HG03097 (cell line): ENCODE results near the gene GIPR.
"Not testable (repeated sequence)": the region's sequence is repeated elsewhere in the genome, so short reads cannot be mapped to it uniquely, and the experiment has no call there.

ENCODE experiments used
- ATAC-seq: cut with Tn5 transposase; IDR thresholded peaks from one replicate; pipeline ENCODE4 v1.9.1; 2021; ENCODE audit not compliant: unreplicated experiment, low FRiP score

The GIPR gene

GRCh38 chr19:45687599-45687998, 19.6 kb downstream of the GIPR start:
- no peak for ATAC-seq

- peak; percentile 45 for ATAC-seq
Observed at GRCh38 chr19:45691516-45692186, 23.6 kb downstream of the GIPR start, which contains the start of gene SNRPD2. Gene SNRPD2, minus strand, starts transcription at chr19:45691953. Its CDS starts 65 bp downstream, at chr19:45691888.

DNA sequence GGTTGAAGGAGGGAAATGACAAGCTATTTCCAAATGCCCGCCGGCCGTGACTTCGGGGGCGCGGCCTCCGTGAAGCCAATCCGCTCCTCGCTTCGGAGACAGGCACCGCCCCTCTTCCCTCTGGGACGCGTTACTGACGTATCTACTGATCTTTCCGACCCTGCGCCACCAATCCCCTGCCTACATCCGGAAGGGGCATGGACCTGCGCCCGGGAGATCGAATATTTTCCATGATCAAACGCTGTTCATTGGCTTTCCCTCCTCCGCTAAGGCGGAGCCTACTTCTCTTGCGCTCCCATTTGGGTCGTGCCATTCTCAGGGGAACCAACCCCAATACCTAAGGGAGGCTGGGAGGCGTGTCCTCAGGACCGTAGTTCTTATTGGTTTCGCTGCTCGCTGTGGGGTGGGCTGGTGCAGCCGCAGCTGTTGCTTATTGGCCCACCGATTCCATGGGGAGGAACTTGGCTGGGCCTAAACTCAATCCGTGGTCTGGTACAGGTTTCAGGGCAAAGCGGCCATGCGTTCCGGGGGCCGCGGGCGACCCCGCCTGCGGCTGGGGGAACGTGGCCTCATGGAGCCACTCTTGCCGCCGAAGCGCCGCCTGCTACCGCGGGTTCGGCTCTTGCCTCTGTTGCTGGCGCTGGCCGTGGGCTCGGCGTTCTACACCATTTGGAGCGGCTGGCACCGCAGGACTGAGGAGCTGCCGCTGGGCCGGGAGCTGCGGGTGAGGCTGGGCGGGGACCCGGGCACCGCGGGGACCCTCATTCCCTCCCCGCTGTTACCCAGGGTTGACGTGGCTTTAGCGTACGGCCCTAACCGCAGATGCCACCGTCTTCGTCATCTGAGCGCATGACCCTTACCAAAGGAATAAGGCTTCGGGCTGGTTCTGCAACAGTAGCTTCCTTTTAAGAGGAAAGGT, 24.4 kb downstream of the GIPR start, which contains the start of gene QPCTL:
Gene QPCTL (plus strand): TSS at position 480 of the 919 bp plus-strand sequence. CDS start 38 bp downstream, at position 518.
- ATAC-seq: peak; percentile 88

DNA sequence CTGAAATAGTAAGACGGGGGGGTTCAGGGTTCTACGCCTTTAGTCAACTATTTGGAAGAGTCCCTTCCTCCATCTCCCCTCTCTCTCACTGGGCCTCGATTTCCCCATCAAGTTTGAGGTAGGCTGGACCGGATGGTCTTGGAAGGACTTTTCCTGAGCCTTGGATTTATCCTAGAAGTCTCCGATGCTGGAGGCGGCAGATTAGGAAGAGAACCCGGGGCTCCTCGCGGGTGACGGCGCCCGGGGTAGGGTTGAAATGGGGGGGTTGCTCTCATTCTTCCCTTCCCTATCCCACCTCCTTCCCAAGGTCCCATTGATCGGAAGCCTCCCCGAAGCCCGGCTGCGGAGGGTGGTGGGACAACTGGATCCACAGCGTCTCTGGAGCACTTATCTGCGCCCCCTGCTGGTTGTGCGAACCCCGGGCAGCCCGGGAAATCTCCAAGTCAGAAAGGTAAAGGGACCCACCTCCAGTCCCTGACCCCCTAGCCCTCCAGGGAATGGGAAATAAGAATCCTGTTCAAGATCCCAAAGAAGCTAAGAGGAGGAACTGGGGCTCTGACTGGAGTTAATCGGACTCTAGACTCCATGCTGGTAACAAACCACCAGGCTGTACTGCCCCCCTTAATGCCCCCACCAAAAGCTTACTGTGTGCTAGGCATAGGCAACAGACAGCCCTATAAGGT, 25.2 kb downstream of the GIPR start:
- ATAC-seq: no peak

GRCh38 chr19:45701676-45702075, 33.7 kb downstream of the GIPR start:
- ATAC-seq: no peak

DNA sequence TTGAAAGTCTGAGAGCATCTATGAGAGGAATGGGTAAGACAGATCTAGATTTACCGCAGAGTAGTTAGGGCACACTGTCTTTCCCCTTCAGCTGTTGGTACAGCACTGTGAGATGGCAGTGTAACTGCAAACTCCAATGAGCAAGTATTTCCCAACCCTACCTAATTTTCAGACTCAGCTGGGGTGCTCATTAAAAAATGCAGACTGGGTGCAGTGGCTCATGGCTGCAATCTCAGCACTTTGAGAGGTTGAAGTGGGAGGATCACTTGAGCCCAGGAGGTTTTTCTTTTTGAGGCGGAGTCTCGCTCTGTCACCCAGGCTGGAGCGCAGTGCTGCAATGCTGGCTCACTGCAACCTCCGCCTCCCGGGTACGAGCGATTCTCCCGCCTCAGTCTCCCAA, 37.1 kb downstream of the GIPR start:
- ATAC-seq: no peak

GRCh38 chr19:45705710-45706415, 37.8 kb downstream of the GIPR start:
- no peak for ATAC-seq

- ATAC-seq: no peak
Observed at GRCh38 chr19:45710356-45711130, 42.5 kb downstream of the GIPR start.

DNA sequence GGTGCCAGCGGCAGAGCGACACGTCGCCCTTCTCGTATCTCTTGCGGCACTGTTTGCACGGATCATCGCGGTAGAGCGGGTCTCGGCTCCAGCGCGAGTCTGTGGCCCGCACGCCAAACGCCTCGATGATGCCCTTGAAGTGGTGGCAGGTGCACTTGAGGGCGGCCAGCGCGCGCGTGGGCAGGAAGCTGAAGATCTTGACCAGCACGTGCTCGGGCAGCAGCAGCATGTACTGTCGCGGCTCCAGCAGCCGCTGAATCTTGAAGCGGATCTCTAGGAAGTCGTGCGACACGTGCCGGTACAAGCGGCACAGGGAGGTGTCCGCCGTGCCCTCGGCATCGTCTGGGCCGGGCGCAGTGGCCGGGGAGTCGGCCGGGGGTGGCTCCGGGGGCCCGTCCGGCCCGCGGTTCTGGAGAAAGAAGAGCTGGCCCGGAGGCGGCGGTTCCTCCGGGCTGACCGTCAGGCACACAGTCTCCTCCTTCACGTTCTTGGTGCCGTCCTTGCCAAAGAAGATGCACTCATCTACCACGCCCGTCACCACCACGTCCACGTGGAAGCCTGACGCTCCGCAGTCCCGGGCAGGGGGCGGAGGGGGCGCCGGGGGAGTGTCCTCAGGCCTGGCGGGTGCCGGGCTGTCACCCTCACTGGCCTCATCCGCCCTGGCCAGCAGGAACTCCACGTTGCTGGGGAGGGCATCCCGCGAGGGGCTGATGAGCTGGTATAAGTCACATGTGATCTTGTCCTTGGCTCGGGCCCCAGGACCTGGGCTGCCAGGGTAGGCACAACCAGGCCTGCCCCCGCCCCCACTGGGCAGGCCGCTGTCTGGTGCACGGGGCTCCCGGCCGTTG, 44.1 kb downstream of the GIPR start:
- no peak for ATAC-seq

DNA sequence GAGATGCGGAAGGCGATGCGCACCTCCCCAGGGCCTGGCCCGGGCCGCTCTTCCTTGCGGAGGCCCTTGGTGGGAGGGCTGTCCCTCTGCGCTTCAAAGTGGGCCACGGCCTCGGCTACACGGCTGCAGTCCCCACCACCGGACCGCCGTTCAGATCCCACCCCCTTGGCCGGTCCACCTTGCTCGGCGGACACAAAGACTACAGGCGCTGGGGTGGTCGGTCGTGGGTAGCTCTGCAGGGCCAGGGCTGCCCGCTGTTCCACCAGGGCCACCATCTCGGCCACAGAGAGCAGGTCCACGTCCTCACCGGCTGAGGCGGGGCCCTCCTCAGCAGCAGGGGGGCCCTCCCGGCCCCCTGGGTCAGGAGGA, 44.7 kb downstream of the GIPR start:
- ATAC-seq: no peak

- no peak for ATAC-seq
Observed at GRCh38 chr19:45713141-45713540, 45.1 kb downstream of the GIPR start.

- ATAC-seq: no peak
Observed at GRCh38 chr19:45715139-45715538, 47.1 kb downstream of the GIPR start.

DNA sequence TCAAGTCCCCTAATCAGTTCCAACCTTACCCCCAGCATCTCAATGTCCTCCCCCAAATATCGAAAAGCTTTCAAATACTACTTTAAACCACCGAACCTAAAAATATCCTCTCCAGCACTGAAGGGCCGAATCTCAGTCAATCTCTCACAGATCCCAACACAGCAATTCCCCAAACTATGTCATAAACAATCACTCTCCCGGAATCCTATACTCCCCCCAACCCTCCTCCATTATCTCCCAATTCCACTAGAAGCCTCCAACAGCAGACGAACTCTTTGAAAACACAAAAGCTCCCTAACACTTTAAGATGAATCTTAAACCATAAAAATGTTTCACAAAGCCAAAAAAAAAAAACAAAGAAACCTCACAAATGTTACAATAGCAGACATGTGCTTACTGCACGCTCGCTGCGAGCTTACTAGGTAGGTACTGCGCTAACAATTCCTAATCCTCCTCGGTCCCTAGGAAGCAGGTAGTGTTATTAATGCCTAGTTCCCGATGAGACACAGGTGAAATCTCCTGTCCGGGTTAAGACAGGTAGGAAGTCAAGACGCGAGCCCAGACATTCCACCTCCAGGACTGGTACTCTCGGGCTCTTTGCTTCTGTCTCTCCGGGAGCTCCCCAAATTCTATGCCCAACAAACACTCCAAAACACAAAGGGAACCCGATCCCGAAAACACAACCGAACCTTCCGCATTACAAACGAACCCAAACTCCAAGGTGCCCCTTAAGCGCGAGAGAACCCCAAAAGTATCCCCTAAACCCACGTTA, 48.5 kb downstream of the GIPR start:
- no peak for ATAC-seq

GRCh38 chr19:45717131-45717982, 49.3 kb downstream of the GIPR start:
- ATAC-seq: peak; percentile 93

DNA sequence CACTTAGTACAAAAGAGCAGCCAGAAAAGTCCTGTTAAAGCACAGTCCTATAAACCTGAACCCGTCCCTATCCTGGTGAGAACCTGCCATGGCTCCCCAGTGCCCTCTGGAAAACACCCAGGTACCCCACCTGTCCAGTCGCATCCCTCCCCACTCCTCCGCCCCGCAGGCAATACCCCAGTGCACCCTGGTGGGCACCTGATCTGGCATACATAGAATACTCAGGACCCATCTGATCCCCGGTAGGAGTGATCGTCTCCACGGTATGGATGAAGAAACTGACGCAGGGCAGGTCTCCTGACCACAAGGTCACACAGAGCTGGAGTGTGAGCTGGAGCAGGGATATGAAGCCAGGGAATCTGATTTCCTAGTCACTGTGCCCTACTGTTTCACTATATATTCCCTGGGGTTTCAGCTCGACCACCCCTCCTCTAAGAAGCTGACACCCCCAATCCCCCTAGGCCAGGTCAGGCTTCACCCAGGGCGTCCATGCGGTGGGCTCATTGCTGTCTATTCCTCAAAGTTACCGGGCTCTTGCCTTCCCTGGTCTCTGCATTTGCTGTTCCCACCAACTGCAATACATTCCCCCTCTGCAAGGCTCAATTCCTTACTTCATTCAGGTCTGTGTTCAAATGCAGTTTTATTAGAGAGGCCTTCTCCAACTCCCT, 50.1 kb downstream of the GIPR start:
- no peak for ATAC-seq

DNA sequence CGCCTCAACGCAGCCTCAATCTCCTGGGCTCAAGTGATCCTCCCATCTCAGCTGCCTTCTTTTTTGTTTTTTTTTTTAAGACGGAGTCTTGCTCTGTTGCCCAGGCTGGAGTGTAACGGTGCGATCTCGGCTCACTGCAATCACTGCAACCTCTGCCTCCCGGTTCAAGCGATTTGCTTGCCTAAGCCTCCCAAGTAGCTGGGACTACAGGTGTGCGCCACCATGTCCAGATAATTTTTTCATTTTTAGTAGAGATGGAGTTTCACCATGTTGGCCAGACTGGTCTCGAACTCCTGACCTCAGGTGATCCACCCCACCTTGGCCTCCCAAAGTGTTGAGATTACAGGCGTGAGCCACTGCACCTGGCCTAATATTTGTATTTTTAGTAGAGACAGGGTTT, 52.0 kb downstream of the GIPR start:
- ATAC-seq: not testable (repeated sequence)

- not testable (repeated sequence) for ATAC-seq
Observed at GRCh38 chr19:45728683-45729082, 60.7 kb downstream of the GIPR start.
